GM13977 (cell line): Measurements from ENCODE around the gene KCNQ2.

Source experiments
- DNase-seq: peaks from one replicate; pipeline ENCODE4 v3.0.0; 2012; ENCODE audit warnings: low spot score
- CTCF ChIP-seq: IDR thresholded peaks from 2 replicates; pipeline ENCODE4 v1.5.1; 2012; ENCODE audit warnings: mild to moderate bottlenecking, control low read depth; ENCODE audit not compliant: insufficient read depth; ENCODE audit errors: extremely low read depth, missing control alignments
- in situ Hi-C: fragments of 300-500 bp; cut with MboI; formaldehyde crosslinking; loops from one replicate; pipeline ENCODE4 v1.12.0; 2022; ENCODE audit warnings: low sequenced_read_pairs, low pct_unique_long_range_greater_than_20kb, mixed read lengths, inconsistent platforms; ENCODE audit not compliant: unreplicated experiment

The KCNQ2 gene

DNA sequence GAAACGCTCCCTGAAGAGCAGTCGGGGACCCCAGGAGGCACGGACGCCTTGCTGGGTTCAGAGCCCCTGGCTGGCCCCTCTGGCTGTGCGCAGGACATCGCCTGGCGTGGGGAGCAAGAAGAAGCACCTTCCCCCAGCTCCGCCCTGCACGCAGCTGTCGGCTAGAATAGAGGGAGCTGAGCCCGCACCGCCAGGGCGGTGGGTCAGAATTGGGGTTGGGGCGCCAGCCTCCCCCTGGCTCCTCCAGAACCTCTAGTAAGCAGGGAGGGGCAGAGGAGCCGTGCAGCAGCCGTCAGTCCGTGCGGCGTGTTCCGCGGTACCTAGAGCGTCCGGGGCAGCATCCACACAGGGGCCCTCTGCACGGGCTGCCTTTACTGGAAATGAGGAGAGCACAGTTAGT is 53.2 kb downstream of the KCNQ2 start:
- TF ChIP-seq CTCF: no peak
- DNase-seq: no peak
- in situ Hi-C loops: no loop called here

DNA sequence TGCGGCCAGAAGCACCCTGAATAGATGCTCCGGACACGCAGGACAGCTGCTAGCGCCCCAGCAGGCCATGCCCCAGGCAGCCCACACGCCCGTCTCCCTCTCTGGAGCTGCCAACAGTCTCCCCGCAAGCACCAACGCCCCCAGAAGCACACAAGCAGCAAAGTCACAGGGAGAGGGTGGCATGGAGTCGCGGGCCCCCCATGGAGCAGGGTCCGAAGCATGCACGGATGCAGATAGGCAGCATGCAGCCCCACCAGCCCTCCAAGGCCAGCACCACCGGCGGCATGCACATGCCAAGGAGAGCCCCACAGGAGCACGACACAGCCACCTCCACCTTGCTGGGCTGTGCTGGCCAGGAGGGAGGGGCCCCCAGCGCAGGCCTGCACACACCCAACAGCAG is 53.8 kb downstream of the KCNQ2 start:
- no peak for TF ChIP-seq CTCF
- in situ Hi-C loops: no loop called here
- no peak for DNase-seq

GRCh38 chr20:63417738-63418120 is 54.7 kb downstream of the KCNQ2 start:
- in situ Hi-C loops: no loop called here
- no peak for DNase-seq
- no peak for TF ChIP-seq CTCF

- no peak for DNase-seq
- in situ Hi-C loops: no loop called here
- no peak for TF ChIP-seq CTCF
These were observed 55.2 kb downstream of the KCNQ2 start for GRCh38 chr20:63417097-63417737.

DNA sequence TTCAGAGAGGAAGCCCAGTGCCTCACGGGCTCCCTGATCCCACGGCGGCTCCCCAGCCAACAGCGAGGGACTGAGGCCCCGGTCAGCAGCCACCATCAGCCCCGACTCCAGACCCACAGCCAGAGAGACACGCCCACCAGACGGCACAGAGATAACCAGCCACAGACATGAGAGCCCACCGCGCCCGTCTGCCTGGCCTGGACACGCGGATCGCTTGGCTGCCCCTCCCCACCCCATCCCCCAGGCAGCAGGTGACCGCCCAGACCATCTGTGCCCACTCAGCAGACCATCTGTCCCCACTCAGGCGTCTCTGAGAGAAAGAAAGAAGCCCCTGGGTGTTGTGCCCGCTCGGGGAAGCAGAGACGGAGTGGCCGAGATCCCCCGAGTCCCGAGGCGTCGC is 55.8 kb downstream of the KCNQ2 start:
- in situ Hi-C loops: no loop called here
- TF ChIP-seq CTCF: no peak
- DNase-seq: no peak

GRCh38 chr20:63415647-63416391 is 56.6 kb downstream of the KCNQ2 start:
- TF ChIP-seq CTCF: no peak
- no peak for DNase-seq
- in situ Hi-C loops: no loop called here
